Activated T-cell treated with anti-CD3 and anti-CD28 coated beads for 24 hours (primary cell): ENCODE measurements around the gene TSBP1.
"Not testable (repeated sequence)": the region's sequence is repeated elsewhere in the genome, so short reads cannot be mapped to it uniquely, and the experiment has no call there.

Source experiments
- DNase-seq: peaks from one replicate; pipeline ENCODE4 v3.0.0-alpha.2; 2020; ENCODE audit warnings: low read depth

TSBP1 gene

GRCh38 chr6:32288426-32288825 lies 83.3 kb downstream of the TSBP1 start:
- no peak for DNase-seq

- DNase-seq = not testable (repeated sequence)
Observed at GRCh38 chr6:32273801-32274577, 97.7 kb downstream of the TSBP1 start.

- no peak for DNase-seq
Observed at GRCh38 chr6:32271429-32271828, 100.3 kb downstream of the TSBP1 start.

- not testable (repeated sequence) for DNase-seq
Observed at GRCh38 chr6:32268459-32268858, 103.2 kb downstream of the TSBP1 start.

- DNase-seq = no peak
Observed at GRCh38 chr6:32267035-32267434, 104.7 kb downstream of the TSBP1 start.

- DNase-seq = not testable (repeated sequence)
Observed at GRCh38 chr6:32257262-32257661, 114.4 kb downstream of the TSBP1 start.

GRCh38 chr6:32255199-32256153 lies 116.2 kb downstream of the TSBP1 start:
- peak; percentile 65 for DNase-seq

- no peak for DNase-seq
Observed at GRCh38 chr6:32254761-32255198, 116.9 kb downstream of the TSBP1 start.

- DNase-seq = no peak
Observed at GRCh38 chr6:32252331-32253009, 119.2 kb downstream of the TSBP1 start.

- no peak for DNase-seq
Observed at GRCh38 chr6:32249262-32249661, 122.4 kb downstream of the TSBP1 start.

GRCh38 chr6:32247401-32247800 lies 124.3 kb downstream of the TSBP1 start:
- DNase-seq = no peak

- DNase-seq = peak; percentile 58
Observed at GRCh38 chr6:32244946-32245398, 126.7 kb downstream of the TSBP1 start.

- DNase-seq = no peak
Observed at GRCh38 chr6:32244270-32244669, 127.4 kb downstream of the TSBP1 start.
